NCI-H1092 treated with DMSO at 0.1 percent for 48 hours (cell line): Measurements from ENCODE around the gene ATP5ME.
"Not testable (repeated sequence)": the region's sequence is repeated elsewhere in the genome, so short reads cannot be mapped to it uniquely, and the experiment has no call there.

Experiments used
- DNase-seq: peaks from one replicate; lab custom pipeline; 2025; lab: John Stamatoyannopoulos, UW

The ATP5ME gene

DNA sequence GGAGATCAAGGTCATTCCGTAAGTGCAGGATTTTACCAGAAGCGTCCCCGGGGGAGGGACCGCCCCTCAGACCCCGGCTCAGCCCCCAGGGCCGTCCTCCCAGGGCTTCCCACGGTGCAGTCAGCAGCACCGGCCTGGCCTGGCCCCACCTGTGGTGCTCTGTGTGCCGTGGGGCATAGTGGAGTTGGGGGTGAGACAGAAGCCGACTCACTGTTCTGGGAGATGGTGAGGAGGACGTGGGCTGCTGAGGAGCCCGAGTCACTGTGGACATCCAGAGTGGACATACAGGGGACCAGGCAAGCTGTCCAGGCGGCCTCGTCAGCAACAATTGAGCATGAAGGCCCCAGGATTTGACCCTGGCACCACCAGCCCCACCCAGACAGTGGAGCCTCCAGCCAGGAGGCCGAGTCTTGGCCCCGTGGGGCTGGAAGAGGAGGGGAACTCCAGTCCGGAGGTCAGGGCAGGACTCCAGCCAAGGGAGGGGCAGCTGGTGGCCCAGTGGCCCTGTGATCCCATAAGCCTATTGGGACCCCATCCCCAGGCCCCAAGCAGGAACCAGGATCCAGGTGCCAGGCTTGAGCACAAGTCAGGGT is 19.1 kb downstream of the ATP5ME start:
- DNase-seq: no peak

DNA sequence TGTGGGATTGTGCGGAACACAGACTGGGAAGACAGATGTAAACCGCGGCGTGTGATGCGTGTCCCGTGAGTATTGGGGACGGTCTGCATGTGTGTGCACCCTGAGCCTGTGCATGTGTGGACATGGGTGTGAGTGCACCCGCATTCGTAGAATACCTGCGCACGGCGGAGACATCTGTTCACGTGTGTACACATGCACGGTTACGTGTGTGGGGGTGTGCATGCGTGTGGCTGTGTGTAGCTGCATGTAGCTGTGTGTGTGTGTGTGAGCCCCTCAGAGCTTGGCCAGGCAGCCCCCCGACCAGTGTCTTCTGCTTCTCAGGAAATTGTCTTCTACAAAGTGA is 19.6 kb downstream of the ATP5ME start:
- no peak for DNase-seq

DNA sequence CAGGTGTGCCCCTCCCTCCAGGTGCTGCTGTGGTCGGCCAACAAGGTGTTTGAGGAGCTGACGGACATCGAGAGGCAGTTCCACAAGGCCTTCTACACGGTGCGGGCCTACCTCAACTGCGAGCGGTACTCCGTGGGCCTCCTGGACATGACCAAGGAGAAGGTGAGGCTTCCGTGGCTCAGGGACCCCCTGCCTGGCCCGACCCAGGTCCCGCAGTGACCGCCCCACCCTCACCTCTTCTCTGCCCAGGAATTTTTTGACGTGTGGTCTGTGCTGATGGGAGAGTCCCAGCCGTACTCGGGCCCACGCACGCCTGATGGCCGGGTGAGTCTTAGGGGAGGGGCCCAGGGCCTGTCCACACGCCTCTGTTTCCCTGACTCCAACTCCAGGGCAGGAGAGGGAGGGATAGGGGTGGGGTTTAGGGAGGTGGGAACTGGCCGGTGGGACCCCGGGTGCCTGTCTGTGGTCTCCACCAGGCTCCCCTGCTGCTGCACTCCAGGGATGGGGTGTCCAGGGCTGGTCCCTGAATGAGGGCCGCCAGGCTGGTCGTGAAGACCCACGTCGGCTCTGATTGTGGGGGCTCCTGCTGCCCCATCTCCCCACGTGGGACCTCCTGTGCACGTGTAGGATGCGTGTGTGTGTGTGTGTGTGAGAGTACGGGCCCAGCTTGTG is 20.1 kb downstream of the ATP5ME start:
- no peak for DNase-seq

DNA sequence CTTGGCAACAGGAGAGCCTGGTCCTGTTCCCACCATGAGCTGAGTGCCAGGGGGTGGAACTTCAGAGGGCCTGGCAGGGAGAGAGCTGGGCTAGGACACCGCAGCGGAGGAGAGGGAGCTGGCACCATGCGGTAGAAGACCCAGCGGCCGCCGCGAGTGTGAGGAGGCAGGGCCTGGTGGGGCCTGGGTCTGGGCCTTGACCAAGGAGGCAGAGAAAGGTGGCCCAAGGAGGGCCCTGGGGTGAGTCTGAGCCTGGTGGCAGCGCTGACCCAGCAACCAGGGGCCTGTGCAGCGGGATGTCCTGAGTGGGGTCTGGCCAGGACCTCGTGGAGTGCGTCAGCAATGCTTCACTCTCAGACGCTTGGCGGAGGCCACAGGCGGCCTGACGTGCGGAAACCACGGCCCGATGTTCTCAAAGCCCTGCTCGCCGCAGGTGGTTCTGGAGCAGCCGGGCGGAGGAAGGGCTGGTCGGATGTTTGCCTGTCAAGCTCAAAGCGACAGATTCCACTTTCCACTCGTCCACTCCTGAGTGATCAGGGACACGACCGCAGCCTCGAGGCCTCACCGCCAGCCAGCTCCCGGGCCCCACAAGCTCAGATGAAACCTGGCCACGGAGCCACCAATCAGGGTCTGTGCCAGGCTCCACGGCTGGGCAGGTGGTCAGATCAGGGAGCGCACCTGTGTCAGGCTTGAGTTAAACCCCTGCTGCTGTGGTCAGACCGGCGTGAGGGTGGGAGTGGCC is 20.8 kb downstream of the ATP5ME start:
- no peak for DNase-seq

DNA sequence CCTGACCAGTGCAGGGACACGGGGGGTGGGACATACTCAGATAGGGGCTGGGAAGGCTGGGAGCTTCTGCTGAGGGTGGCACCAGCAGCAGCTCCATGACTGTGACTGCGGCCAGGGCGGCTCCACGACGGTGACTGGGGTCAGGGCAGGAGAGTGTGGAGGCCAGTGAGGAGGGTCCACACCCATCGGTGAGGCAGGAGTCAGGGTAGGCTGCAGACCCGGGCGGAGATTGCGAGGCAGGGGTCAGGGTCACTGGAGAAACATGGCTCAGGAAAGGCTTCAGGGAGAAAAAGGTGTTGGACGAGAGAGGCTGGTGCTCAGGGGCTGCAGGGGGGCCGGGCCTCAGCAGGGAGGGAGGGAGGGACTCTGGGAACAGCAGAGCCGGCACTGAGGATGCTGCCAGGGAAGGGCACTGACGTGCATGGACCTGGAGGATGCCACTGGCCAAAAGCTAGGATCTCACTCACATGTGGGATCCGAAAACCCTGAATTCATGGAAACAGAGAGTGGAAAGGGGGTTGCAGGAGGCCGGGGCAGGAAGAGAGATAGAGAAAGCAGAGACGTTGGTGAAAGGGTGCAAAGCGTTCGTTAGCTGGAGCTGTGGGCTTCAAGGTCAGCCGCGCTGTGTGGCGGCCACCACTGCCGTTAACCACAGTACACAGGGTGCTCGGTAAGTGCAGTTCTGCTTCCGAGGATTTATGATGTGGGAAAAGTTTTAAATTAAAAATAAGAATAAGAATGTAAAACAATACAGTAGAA is 22.0 kb downstream of the ATP5ME start:
- no peak for DNase-seq

DNA sequence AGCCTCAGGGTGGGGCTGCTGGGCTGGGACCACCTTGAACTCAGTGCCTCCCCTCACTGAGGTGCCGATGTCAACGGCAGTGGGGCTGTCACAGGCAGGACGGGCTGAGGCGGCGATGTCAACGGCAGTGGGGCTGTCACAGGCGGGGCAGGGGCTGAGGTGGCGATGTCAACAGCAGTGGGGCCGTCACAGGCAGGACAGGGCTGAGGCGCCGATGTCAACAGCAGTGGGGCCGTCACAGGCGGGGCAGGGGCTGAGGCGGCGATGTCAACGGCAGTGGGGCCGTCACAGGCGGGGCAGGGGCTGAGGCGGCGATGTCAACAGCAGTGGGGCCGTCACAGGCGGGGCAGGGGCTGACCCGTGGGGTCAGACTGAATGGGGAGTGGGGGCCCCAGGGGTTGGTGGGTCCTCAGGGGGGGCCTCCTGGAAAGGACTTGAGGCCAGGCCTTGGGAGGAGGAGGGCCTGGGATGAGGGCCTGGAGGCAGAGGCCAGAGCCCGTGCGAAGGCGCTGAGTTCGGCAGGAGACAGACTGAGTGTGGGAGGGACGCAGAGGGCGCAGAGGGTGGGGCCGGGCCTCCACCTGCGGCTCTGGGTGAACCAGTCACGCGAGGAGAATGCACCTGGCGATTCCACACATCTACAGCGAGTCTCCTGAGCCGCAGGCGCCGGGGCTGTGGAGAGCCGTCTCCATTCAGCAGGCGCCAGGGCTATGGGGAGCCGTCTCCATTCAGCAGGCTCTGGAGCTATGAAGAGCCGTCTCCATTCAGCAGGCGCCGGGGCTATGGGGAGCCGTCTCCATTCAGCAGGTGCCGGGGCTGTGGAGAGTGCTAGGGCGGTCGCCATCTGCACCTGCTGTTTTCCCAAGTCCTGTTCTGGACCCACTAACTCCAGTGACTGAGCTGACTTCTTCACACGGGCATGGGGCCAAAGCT is 22.9 kb downstream of the ATP5ME start:
- DNase-seq: peak; percentile 44

GRCh38 chr4:650461-650860 is 23.6 kb downstream of the ATP5ME start:
- DNase-seq: no peak

GRCh38 chr4:649751-650310 is 24.2 kb downstream of the ATP5ME start:
- no peak for DNase-seq

DNA sequence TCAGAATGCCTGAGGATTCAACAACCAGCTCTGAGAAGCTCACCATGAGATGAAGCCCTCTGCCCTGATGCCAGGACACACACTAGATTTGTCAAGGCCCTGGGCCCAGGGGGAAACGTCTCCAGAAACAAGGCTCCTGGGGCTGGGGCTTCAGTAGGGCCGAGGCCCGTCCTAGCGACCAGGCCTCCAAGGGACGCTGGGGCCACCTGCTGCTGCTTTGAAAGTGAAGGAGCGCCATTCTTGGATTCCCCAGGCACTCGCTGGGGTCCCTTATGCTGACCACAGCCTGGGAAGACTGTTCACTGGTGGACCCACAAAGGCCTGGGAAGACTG is 24.8 kb downstream of the ATP5ME start:
- no peak for DNase-seq

- DNase-seq: no peak
Measured at GRCh38 chr4:648579-649292, 25.3 kb downstream of the ATP5ME start.

DNA sequence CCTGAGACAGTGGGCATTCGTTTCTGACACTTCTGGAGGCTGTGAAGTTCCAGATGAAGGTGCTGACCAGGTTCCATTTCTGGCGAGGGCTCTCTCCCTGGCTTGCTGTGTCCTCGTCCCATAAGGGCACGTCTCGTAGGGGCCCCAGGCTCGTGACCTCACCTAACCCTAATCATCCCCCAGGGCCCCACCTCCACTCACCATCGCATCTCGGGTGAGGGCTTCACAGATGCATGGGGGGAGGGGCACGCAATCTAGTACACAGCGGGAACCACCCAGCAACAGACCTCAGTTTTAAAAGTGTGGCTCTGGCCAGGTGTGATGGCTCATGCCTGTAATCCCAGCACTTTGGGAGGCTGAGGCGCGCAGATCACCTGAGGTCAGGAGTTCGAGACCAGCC is 26.6 kb downstream of the ATP5ME start:
- DNase-seq: no peak

GRCh38 chr4:646460-646859 is 27.6 kb downstream of the ATP5ME start:
- no peak for DNase-seq

DNA sequence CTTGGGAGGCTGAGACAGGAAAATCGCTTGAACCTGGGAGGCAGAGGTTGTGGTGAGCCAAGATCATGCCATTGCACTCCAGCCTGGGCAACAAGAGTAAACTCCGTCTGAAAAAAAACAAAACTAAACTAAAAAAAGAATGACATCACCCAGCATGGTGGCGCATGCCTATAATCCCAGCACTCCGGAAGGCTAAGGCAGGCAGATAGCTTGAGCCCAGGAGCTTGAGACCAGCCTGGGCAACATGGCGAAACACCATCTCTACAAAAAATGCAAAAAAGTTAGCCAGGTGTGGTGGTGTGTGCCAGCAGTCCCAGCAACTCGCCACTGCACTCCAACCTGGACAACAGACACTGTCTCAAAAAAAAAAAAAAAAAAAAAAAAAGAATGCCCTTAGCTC is 31.7 kb downstream of the ATP5ME start:
- DNase-seq: not testable (repeated sequence)

DNA sequence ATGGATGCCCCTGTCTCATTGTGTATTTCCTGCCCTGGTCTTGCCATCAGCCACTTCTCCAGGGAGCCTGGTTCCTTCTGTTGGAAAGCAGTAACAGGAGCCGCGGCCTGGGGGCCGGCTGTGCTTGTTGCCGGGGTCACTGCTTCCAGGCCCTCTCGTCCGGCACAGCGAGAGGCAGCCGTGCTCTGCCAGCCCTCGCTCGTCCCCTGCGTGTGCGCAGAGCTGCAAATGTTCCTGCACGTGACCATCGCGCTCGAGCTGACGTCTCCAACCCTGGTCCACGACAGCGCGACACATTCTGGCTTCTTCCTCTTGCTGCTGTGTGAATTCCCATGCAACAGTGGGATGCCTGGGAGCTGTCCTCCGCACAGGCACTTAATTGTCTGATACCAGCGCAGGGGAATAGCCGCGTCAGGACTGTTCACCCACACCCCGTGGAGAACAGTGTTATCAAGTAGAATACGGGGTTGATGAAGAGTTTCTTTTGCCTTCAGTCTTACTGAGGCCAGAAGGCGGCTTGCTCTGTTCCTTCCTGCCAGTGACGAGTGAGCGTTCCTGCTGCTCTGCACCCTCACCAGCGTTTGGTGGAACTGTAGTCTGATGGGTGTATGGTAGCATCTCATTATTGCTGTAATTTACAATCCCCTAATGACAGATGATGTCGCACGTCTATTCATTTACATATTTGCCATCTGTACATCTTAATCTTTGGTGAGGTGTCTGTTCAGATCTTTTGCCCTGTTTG is 36.4 kb downstream of the ATP5ME start:
- no peak for DNase-seq

GRCh38 chr4:636628-637159 is 37.4 kb downstream of the ATP5ME start:
- DNase-seq: no peak

DNA sequence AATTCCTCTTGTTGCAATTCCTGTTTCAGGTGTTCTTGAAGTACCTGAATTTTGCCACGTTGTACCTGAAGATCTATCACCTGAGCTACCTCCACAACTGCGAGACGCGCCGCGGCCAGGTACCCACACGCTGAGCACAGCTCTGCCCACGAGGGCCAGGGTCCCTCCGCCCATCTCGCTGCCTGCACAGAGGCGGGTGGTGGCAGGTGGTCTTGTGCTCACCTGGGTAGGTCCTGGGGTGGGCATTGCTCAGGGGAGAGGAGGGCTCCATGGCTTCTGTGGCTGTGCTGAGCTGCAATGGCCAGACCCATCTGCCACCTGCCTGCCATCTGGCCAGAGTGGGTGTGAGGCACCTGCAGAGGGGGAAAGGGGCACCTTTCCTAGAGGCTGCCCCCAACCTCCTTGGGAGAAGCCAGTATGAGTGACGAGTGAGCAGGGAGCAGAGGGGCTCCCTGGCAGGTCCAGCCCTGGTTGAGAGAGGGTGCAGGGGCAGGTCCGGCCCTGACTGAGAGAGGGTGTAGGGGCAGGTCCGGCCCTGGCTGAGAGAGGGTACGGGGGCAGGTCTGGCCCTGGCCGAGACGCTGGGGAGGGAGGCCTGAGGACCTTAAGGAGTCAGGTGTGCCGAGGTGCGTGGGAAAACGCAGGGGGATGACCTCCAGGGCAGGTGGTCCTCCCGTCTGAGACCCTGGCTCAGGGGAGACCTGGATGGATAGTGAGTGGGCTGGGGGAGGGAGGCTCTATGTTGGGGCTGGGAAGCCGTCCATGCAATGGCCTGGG is 38.0 kb downstream of the ATP5ME start:
- DNase-seq: no peak

DNA sequence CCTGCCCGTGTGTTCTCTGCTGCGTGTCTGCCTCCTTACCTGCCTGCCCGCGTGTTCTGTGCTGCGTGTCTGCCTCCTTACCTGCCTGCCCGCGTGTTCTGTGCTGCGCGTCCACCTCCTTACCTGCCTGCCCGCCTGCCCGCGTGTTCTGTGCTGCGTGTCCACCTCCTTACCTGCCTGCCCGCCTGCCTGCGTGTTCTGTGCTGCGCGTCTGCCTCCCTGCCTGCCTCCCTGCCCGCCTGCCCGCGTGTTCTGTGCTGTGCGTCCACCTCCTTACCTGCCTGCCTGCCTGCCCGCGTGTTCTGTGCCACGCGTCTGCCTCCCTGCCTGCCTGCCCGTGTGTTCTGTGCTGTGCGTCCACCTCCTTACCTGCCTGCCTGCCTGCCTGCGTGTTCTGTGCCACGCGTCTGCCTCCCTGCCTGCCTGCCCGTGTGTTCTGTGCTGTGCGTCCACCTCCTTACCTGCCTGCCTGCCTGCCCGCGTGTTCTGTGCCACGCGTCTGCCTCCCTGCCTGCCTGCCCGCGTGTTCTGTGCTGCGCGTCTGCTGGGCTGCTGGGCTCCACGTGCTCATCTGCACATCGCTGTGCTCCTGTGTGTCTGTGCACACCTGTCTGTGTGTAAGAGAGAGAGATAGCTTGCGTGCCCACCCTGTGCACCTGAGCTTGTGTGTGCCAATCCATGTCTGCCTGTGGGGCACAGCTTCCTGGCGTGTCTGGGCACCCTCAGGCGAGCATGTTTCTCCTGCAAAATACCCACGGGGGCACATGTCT is 38.8 kb downstream of the ATP5ME start:
- not testable (repeated sequence) for DNase-seq

GRCh38 chr4:634599-634985 is 39.5 kb downstream of the ATP5ME start:
- DNase-seq: no peak
